GM18511 (cell line): ENCODE measurements around the gene TAF10.

Experiments used
- ATAC-seq: cut with Tn5 transposase; IDR thresholded peaks from one replicate; pipeline ENCODE4 v1.9.1; 2021; ENCODE audit warnings: mild to moderate bottlenecking, moderate library complexity; ENCODE audit not compliant: unreplicated experiment

The TAF10 gene

GRCh38 chr11:6612213-6613041, at the start of gene TAF10:
Gene TAF10 (minus strand): TSS chr11:6612216. CDS start chr11:6612189, 27 bp downstream.
- peak; percentile 91 for ATAC-seq

DNA sequence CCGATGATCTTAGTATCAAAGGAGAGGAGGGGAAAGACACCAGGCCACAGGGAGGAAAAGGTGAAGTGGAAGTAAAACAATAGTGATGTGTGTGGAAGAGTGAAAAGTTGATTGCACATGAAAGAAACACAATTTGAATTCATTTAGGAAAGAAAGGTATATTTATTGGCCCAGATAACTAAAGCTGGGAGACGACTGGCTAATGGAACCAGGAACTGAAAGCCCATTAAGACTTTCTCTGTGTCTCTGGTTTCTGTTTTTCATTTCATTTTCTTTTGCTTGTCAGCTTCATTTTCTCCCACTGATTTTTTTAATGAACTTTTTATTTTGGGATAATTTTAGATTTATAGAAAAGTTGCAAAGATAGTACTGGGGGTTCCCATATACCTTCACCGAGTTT, 48.7 kb upstream of the TAF10 start:
- peak; percentile 48 for ATAC-seq

GRCh38 chr11:6658647-6659046, 46.6 kb upstream of the TAF10 start:
- no peak for ATAC-seq

- ATAC-seq: no peak
Observed at GRCh38 chr11:6657346-6657745, 45.3 kb upstream of the TAF10 start.

GRCh38 chr11:6656936-6657335, 44.9 kb upstream of the TAF10 start:
- no peak for ATAC-seq

DNA sequence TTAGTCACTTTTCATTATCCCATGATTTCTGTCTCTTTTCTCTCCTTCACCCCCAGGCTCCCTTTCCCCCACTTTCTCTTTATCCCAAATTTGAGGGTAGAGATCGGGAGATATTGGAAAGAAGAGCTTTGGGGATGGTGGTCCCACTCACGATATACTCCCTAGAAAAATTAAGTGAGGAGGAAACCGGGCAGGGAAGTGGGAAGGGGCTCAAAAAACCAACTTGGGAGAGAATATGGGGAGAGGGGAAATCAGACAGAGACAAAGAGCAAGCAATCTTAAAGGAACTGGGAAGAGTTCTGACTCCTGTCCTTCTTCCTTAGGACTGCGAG, 44.5 kb upstream of the TAF10 start:
- ATAC-seq: no peak

DNA sequence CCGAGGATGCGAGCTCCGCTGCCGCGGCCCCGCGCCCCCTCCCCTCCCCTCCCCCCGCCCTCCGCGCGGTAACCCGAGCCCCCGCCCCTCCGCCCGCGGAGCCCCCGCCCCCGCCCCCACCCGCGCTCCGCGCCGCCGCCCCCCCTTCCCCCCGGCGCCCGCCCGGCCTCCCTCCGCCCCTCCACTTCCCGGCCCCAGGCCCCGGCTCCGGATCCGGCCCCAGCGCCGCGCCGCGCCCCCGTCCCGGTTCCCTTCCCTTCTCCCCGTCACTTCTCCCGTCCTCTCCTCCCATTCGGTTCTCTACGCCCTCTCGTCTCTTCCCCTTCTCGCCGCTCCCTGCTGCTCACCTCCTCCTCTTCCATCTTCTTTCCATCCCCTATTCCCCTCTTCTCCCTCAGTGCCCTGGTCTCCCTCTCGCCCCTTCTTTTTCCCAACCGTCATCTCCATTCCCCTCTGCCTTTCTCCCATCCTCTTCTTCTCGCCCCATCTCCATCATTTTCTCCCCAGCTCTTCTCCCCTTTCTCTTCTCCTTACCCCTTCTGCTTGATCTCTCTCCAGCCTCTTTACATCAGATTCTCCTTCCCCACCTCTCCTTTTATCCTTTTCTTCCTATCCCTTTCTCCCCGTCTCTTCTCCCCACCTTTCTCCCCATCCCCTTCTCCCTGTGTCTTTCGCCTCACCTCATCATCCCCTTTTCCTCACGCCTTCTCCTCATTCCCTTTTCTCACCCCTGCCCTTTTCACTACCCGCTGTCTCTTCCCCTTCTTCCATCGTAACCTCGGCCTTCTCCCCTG, 44.0 kb upstream of the TAF10 start, which contains the start of gene DCHS1:
Gene DCHS1 (minus strand): TSS at position 20 of the 794 bp plus-strand sequence. CDS start 14,196 bp downstream, outside the sequence.
- no peak for ATAC-seq

DNA sequence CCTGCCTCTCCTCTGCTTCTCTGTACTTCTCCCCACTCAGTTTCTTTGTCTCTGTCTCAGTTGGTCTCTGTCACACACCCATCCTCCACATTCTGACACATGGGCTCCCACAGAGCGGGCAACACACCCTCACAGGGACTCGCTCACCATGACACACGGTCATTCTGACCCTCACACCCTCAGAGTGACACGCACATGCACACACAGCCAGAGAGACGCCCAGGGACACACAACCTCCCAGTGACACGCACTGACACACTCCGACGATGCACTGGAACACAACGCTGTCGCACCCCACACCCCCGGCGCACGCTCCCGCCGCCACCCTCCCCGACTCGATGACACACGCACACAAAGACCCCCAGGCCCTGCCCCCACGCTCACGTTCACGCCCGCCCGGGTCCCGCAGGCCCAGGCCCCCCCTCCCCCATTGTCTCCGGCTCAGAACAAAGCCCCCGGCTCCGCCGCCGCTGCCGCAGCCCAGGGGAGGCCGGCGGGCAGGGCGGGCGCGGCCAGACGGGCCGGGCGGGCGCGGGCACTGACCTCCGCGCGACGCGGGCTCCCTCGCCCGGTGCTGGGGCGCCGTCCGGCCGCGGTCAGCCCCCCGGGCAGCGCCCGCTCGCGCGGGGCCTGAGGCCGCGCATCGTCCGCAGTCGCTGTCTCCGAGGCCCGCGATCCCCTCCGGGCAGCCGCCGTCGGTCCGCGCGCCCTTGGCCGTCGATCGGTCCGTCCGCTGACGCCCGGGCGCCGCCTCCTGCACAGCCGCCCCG, 43.2 kb upstream of the TAF10 start:
- peak; percentile 49 for ATAC-seq

GRCh38 chr11:6654281-6655019, 42.4 kb upstream of the TAF10 start:
- ATAC-seq: no peak

DNA sequence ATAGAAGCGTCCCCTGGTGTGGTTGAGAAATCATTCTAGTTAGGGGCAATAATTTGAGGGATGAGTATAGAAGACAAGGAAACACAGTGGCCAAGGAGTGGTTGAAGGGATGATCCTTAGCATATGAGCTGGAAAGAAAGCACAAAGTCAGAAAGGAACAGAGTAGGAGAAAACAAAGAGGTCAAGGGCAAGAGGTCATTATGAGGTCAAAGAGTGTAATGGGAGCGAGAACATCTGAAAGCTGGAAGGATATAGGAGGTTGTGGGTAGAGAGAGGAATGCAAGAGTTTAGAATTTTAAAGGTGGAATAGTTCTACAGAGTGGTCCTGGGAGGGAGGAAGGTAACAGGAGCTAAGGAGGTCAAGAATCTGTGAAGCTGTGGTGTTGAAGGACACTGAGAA, 41.6 kb upstream of the TAF10 start:
- no peak for ATAC-seq

DNA sequence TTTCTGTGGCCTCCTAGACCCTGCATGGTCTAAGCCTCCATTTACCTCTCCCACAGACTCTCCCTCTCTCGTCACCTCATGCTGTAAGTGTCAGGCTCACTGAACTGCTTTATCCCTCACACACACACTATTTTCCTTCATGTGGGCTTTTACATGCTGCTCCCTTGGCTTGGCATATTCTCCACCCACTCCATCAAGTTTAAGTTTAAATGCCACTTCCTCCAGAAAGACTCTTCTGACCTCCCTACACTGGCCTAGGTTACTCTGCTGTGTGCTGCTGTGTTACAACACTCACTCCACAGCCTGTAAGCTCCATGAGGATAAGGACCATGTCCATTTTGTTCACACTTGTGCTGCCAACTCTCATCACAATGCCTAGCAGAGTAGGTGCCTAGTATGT, 41.1 kb upstream of the TAF10 start:
- ATAC-seq: no peak

DNA sequence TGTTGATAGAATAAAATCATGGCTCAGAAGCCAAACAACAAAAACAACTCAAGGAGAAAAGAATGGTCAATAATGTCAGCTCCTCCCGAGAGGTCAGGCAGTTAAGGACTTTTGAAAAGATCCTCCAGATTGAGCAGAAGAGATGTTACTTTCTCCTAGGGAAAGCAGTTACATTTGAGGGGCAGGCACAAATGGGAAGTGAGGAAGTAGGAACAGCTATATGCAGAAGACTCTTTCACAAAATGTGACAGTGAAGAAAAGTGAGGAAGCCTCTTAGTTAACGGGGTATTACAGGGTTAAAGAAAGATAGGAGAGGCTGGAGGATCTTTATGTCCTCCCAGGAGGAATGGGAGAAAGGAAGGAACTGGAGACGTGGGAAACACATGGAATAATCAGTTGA, 40.2 kb upstream of the TAF10 start:
- no peak for ATAC-seq

DNA sequence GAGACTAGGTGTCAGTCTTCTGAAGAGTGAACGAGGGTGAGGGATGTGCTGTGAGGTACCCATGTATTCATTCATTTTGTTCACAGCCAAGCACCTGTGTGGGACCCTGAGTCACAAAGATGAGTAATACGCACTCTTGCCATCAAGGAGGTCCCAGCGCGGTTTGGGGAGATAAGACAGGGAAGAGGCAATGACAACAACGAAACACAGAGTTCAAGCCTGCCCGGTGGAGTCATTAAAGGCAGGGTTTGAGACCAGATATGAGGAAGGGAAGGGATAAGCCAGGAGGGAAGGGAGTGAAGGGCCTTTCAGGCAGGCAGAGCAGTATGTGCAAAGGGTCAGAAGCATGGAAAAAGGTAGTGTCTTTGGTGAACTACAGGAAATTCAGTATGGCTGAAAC, 39.0 kb upstream of the TAF10 start:
- no peak for ATAC-seq

GRCh38 chr11:6650104-6650503, 38.1 kb upstream of the TAF10 start:
- ATAC-seq: no peak

- no peak for ATAC-seq
Observed at GRCh38 chr11:6648501-6648900, 36.5 kb upstream of the TAF10 start.

DNA sequence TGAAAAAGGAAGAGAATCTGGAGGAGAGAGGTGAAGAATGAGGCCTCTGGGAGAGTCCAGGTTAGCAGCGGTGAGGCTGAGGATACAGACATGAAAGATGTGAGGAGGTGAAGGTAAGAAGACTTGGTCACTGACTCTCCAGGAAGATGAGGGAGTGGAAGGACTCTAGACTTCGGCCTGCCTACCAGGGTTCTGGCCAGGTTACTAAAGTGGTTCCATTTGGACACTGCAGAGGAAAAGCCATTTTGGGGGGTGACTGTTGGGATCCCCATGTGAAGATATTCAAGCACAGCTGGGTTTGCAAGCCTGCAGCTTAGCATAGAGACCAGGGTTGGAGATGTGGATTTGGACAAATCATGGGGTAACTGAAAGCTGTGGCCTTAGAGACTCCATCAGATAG, 35.8 kb upstream of the TAF10 start:
- no peak for ATAC-seq

DNA sequence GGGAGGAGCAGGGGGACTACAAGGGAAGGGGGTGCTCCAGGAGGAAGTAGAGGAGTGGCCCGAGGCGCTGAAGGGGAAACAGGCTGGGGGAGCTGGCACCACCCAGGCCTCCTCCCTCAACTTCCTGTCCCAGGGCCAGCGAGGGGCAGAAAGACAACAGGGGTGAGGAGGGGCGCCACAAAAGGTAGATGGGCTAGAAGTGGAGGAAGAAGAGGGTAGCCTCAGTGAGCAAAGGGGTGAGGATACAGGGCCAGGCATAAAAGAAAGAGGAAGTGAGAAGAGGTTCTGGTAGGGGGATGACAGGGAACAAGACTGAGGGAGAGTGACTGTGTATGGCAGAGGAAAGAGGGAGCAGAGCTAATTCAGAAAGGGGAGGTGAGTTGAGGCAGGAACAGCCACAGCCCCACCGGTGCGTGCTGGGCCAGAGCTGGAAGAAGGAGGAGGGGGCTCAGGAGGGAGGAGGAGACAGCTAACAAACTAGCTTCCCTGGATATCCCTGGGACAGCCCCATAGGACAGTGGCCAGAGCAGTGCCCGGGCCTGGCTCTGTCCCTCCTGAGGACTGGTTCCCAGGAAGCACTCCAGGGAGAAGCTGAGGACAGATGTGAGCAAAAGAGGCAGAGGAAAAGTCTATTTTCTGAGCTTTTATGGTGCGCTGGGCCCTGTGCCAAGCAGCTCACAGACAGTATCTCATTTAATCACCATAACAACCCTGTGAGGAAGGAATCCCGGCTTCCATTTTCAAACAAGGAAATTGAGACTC, 35.1 kb upstream of the TAF10 start:
- ATAC-seq: peak; percentile 95

GRCh38 chr11:6646576-6646917, 34.5 kb upstream of the TAF10 start:
- ATAC-seq: peak; percentile 16

DNA sequence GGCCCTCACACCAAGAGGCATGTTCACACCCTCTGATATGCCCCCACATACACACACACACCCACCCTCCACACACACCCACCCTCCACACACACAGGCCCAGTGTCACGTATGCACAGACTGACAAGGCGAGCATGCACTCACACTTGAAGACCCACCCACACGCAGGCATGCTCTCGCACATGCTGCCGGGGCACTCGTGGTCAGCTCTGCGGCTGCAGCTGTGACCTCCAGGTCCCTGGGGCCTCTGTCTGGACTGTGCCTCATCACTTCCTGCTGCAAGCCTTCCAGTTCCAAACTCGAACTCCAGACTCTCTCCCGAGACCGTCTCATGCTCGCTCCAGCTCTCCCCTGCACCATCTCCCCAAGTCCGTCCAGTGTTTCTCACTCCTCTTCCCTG, 34.1 kb upstream of the TAF10 start:
- no peak for ATAC-seq

- no peak for ATAC-seq
Observed at GRCh38 chr11:6642957-6643356, 30.9 kb upstream of the TAF10 start.
